Fibroblast of villous mesenchyme (primary cell): ENCODE results near the gene SALL1. TPM values are rescaled to one million over a fixed set of nuclear protein-coding genes. Genes with fewer than 3 reads are reported as not detected.

Source experiments
- DNase-seq: peaks from one replicate; pipeline ENCODE4 v3.0.0-alpha.2; 2010; ENCODE audit warnings: low read depth
- H3K4me3 ChIP-seq: 2 replicates; pipeline ENCODE4 v1.5.1; 2011; ENCODE audit warnings: low read depth, mild to moderate bottlenecking, low read length
- CTCF ChIP-seq: IDR thresholded peaks from 2 replicates; pipeline ENCODE4 v1.5.1; 2012; ENCODE audit warnings: low read depth, mild to moderate bottlenecking, low read length; ENCODE audit not compliant: insufficient read depth
- total RNA-seq: library from RNA; depleted of rRNA; stranded (reverse); fragments of >200 nt; gene quantifications from 2 replicates; pipeline ENCODE4 v1.2.3, GENCODE V29; 2012

SALL1 gene
- total RNA-seq, 1 donor: 3.5 TPM

DNA sequence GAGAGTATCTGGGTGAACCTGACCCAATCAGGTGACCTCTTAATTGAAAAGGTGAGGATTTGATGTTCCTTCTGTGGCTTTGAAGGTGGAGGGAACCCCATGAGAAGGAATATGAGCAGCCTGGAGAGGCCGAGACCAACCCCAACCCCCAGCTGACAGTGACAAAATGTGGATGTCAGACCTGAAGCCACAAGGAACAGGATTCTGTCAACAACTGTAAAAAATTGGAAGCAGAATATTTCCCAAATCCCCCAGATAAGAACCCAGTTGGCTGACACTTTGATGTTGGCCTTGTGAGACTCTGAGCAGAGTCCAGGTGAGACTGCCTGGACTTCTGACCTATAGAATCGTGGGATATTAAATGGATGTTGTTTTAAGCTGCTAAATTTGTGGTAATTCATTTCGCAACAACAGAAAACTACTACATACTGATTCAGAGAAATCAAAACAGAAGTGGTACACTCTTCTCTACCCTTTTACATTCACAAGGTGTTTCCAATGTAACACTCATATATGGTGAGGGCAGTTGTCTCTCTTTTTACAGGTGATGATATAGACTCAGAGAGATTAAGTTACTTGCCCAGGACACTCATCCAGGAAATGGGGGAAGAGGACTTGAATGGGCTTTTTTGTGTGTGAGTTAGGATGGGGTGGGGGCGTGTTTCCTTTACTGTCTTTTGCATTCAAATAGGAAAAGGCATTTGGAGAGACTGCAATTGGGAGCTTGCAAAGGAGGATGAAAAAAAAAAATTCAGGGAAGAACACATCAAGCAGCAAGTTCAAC, 29.8 kb upstream of the SALL1 start:
- H3K4me3 ChIP-seq: no peak overlapping the region
- no peak for DNase-seq
- TF ChIP-seq CTCF: no peak

GRCh38 chr16:51175081-51175480, 24.0 kb upstream of the SALL1 start:
- H3K4me3 ChIP-seq: no peak overlapping the region
- no peak for TF ChIP-seq CTCF
- DNase-seq: no peak

- no peak for DNase-seq
- TF ChIP-seq CTCF: no peak
- H3K4me3 ChIP-seq: no peak overlapping the region
These were observed 21.3 kb upstream of the SALL1 start for GRCh38 chr16:51172368-51172767.

DNA sequence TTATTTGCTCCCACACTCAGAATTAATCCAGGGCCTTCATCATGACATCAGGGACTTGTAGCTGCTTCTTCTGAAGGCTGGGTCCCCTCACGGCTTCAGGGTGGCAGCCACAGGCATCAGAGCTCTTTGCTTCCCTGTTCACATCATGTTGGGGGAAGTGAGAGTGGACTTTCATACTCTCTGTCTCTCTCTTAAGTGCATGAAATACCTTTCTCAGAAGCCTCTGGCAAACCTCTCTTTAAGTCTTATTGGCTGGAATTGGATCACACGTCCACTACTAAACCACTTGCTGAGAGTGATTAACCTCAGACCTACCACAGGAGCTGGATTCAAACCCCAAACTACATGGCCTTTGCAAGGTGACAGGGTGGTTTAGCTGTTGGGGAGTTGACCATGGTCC, 17.7 kb upstream of the SALL1 start:
- no peak for TF ChIP-seq CTCF
- DNase-seq: no peak
- no peak overlapping the region for H3K4me3 ChIP-seq

- no peak overlapping the region for H3K4me3 ChIP-seq
- DNase-seq: no peak
- no peak for TF ChIP-seq CTCF
These were observed 16.3 kb upstream of the SALL1 start for GRCh38 chr16:51167170-51167895.

DNA sequence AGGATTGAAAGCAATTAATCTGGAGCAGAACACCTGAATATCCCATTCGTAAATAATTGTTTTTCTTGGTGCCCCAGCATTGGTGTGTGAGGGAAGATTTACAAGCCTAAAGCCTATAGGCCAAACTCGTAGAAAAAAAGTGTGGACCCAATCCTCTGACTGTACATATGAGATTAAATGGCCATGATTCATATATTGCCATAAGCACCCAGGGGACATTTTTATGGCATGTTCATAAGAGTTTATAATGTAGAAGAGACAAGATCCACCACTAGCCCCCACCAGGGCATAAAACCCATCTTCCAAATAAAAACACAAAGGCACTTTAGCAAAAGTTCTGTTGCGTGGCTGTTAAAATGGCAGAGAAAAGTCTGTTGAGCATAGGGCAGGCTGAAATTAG, 15.5 kb upstream of the SALL1 start:
- DNase-seq: no peak
- TF ChIP-seq CTCF: no peak
- H3K4me3 ChIP-seq: no peak overlapping the region
